NCI-H2227 (cell line): ENCODE results near the gene MCOLN3.
A peak's percentile ranks its signal among the peaks of the same experiment; 100 is the strongest.
"Not testable (repeated sequence)": the region's sequence is repeated elsewhere in the genome, so short reads cannot be mapped to it uniquely, and the experiment has no call there.

ENCODE experiments used
- DNase-seq: peaks from one replicate; lab custom pipeline; 2025; ENCODE audit not compliant: unreplicated experiment; lab: John Stamatoyannopoulos, UW

The MCOLN3 gene

DNA sequence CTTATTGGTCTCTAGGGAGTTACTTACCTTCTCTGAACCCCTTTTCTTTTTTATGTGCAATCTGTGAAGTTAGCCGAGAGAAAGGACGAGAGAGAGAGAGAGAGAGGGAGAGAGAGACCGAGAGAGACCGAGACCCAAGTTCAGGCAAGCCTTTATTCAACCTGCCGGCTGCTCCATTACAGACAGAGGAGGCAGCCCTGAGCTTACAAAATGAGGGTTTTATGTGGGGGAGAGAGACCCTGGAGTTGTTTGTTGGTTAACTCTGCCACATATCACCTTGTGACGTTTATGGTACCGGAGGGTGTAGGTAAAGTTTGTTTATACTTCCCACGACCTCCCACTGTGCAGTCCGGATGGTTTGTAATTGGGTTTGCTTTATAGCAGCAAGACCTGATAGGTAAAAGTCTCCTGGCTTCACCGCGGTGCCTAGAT is 1.5 kb upstream of the MCOLN3 start:
- DNase-seq: no peak

- no peak for DNase-seq
These were observed 616 bp downstream of the MCOLN3 start for GRCh38 chr1:85047472-85048295.

DNA sequence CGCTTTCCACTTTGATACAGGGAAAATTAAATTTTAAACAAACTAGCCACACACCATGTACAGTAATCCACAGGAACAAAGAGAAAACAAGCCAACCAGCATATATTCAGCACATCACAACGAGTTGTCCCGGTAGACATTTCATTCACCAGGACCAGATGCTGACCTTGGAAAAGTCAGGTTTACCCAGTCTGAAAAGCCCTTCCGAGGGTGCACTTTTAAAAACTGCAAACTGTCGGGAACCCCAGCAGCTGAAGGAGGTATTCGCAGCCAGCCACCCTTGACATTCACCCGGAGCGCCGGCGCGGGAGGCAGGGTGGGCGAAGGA is 1.2 kb downstream of the MCOLN3 start:
- DNase-seq: no peak

DNA sequence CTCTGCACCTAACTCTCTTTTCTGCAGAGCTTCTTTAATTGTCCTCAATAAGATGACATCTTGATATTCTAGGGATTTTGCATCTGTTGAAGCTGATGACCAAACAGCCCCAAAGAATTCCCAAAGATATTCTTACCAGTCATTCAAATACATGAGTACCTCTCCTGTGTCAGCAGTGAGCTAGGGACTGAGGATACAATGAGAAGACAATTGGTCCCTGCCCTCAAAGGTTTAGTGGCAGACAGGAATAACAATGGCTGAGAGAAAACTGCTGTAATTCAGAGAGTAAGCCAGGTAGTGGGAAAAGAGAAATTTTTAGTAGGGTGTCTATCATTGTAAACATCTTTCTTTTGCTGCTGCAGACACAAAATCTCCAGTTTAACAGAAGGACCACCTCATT is 5.9 kb downstream of the MCOLN3 start:
- no peak for DNase-seq

- DNase-seq: no peak
These were observed 6.5 kb downstream of the MCOLN3 start for GRCh38 chr1:85041793-85042192.

GRCh38 chr1:85033221-85033620 is 15.1 kb downstream of the MCOLN3 start:
- no peak for DNase-seq

DNA sequence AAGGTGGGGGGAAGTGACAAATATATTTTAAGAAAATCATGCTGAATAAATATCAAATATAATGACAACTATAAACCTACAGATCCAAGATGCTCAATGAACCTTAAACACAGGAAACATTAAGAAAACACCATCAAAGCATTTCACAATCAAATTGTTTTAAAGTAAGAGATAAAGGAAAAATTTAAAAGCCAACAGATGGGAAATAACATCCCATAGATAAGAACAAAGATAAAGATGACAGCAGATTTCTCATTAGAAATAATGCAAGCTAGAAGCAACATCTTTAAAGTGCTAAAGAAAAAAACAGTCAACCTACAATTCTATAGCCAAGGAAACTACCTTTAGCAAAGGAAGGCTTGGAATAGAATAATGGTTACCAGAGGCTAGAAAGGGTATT is 17.8 kb downstream of the MCOLN3 start:
- DNase-seq: no peak

- no peak for DNase-seq
These were observed 20.1 kb downstream of the MCOLN3 start for GRCh38 chr1:85028151-85028550.

DNA sequence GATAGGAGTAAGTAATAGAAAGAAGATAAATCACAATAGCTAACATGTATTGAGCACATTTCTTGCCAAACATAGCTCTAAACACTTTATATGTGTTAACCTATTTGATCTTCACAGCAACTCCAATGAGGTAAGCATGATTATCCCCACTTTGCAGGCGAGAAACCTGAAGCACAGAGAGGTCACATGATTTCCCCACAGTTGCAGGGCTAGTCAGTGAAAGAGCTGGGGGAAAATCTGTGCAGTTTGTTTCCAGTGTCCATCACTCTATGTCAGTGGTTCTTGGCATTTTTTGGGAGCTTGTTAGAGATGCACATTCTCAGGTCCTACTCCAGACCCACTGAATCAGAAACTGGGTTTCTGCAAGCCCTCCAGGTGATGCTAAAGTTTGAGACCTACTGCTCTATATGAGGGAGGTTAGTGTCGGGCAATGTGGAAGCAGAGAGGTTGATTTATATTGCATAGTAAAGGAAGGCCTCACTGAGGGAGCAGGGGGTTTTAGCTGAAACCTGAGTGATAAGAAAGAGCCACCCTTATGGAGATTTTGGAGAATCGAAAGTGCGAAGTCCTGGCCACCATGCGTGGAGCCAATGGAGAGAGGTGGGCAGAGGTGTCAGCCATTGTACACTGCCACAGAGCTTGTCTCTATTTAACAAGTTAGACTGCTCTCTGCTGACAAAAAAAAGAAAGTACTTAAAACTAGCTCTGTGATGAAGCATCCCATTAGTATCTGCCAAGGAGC is 20.9 kb downstream of the MCOLN3 start:
- DNase-seq: no peak

DNA sequence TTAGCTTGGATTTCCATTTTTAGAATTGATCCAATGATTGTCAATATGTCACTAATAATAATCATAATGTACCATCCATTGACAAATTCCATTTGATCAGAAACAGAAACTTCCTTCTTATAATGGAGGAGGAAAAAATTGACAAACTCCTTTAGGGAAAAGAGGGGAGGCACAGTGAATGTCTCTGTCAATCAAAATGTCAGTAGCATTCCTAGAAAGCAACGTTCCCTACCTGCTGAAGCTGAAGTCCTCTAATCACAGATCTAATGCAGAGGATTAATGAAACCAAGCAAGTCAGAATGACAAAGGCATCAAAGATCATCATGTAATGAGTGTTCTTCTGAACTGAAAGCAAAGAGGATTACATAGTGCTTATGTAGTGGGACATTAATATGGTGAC is 22.4 kb downstream of the MCOLN3 start:
- DNase-seq: no peak

- no peak for DNase-seq
These were observed 23.6 kb downstream of the MCOLN3 start for GRCh38 chr1:85024736-85025135.

DNA sequence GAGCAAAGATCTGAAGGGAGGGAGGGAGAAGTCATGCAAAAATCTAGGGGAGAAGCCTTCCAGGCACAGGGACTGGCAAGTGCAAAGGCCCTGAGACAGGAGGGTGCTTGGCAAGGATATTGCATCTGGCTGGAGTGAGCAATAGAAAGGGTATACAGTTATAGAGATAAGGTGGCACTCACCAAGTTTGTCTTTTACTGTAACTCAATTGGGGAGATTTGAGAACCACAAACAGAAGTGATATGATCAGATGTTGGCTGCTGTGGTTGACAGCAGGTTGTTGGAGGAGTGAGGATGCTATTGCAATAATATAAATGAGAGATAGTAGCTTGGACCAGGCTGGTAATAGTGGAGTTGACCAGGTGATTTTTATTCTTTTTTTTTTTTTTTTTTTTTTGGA is 25.6 kb downstream of the MCOLN3 start:
- no peak for DNase-seq

DNA sequence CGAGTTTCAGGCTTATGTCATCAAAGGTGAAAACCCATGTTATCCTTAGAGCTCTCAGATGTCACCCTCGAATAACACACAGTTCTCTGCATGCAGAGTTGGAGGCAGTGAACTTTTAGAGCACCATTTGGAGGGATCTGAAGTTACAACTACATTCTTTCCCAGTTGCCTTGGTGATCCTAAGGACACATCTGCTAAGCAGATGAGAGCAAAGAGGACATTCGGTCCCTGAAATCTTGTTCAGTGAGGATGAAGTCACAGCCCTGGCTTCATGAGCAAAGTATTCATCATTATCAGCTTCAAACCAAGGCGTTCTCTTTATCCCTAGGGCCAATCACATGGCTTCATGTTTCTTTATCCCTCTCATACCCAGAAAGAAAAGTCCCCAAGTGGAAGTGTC is 28.3 kb downstream of the MCOLN3 start:
- no peak for DNase-seq

- DNase-seq: no peak
These were observed 32.5 kb downstream of the MCOLN3 start for GRCh38 chr1:85015826-85016225.

- not testable (repeated sequence) for DNase-seq
These were observed 42.7 kb downstream of the MCOLN3 start for GRCh38 chr1:85005641-85006040.

GRCh38 chr1:85001742-85002141 is 46.6 kb downstream of the MCOLN3 start:
- no peak for DNase-seq

GRCh38 chr1:84998642-84999280 is 49.5 kb downstream of the MCOLN3 start:
- no peak for DNase-seq

- DNase-seq: peak; percentile 12
These were observed 50.4 kb downstream of the MCOLN3 start for GRCh38 chr1:84997667-84998600.

DNA sequence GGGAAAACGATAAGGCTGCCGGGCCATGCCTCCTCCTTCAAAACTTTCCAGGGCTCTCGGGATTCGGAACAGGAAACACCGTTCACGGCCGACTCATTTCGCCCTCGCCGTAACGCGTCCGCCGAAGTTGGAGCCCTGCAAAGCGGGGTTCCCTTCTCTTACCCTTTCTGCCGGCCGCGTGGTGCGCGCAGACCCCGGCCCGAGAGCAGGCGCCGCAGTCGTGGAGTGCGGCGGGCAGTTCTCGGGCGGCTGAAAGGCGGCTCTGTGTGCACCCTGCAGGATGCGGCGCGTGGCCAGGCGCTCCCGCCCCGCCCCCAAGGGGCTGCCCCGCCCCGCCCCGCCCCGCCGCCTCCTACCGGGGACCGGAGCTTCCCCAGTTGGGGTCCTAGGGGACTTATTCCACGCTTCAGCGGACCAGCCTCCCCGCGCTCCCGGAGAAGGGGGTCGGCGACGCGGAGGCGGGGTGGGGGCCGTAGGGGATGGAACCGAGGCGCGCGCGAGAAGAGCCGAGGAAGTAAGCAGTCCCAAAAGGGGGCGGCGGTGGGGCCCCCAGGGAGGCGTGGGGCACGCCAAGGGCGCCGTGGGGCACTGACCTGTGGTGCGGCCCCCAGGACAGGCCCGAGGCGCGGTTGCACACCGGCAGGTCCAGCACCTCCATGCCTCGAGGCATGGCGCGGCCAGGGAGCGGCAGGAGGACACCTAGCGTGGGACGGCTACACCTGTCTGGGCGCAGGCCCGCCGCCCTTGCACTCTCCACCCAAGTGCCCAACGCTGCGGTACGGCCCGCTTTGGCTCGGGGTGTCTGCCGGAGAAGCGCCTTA is 51.2 kb downstream of the MCOLN3 start, which contains the start of gene MCOLN2:
Gene MCOLN2 (minus strand): TSS at position 268 of the 821 bp plus-strand sequence. CDS start 241 bp downstream, at position 27.
- DNase-seq: peak; percentile 25
